Subcutaneous adipose tissue (tissue), 4 donors: ENCODE data around the gene NAALAD2. TPM values are rescaled to one million over a fixed set of nuclear protein-coding genes. Genes with fewer than 3 reads are reported as not detected.

Experiments used
- CTCF ChIP-seq: fragments of 450-650 bp; IDR thresholded peaks from one replicate; pipeline ENCODE4 v1.5.1; 2016; ENCODE audit warnings: low read depth, mild to moderate bottlenecking, control low read depth, antibody characterized with exemption, moderate library complexity
- small RNA-seq: library from RNA; depleted of rRNA; stranded (forward); fragments of <200 nt; gene quantifications from one replicate; pipeline ENCODE3, GENCODE V24; 2016
- total RNA-seq, 4 donors: library from RNA; depleted of rRNA; stranded (reverse); fragments of >200 nt; gene quantifications; one replicate each; pipeline ENCODE4 v1.1.0, GENCODE V29; 2016

Gene NAALAD2
- total RNA-seq, 4 donors from 2014 or later: 3.2 to 17.4 (median 7.7) TPM

DNA sequence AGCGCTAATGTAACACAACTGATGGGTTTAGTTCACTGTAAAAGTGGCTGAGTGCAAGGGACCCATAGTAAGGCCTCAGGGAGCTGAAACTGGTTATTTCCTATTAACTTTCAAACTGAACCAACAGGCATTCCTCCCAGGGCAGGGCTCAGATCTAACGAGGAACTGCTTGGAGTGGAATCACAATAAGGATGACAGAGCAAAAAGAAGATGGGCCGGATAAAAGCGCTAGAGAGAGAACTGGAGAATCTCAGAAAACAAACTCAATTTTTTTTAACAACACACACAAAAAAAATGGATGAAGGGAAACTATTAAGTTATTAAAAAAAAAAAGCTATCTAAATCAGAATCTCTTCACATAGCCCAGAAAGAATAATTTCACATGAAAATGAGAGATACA, 102.5 kb downstream of the NAALAD2 start:
- TF ChIP-seq CTCF: no peak

GRCh38 chr11:90241414-90241813, 107.0 kb downstream of the NAALAD2 start:
- TF ChIP-seq CTCF: no peak

Small RNA genes lying within 50 kb of the gene (small RNA-seq; reads per million reads assigned to genes)
- gene RF00275: not detected

Other genes with a start within 250 kb of the NAALAD2 start
- gene TRIM49D1, start 212.4 kb upstream of the NAALAD2 start, total RNA-seq: not detected
- not detected for gene TRIM49D2, start 210.6 kb upstream of the NAALAD2 start, total RNA-seq
- gene TRIM64, start 168.6 kb upstream of the NAALAD2 start, total RNA-seq: not detected
- not detected for gene TRIM49C, start 103.6 kb upstream of the NAALAD2 start, total RNA-seq
- not detected for gene UBTFL1, start 48.7 kb upstream of the NAALAD2 start, total RNA-seq
- gene CHORDC1, start 88.4 kb downstream of the NAALAD2 start, total RNA-seq: 10 to 100 TPM; 38.1 to 94.7 (median 45.1) TPM